Astrocyte (in vitro differentiated cells and primary cell): ENCODE data around the gene CNGB1. TPM values are rescaled to one million over a fixed set of nuclear protein-coding genes. Genes with fewer than 3 reads are reported as not detected.

ENCODE experiments used
- DNase-seq: peaks from one replicate; pipeline ENCODE4 v3.0.0-alpha.2; 2010; ENCODE audit warnings: low read depth
- FAIRE-seq: peaks from 2 replicates; lab custom pipeline; 2011; peaks lifted over from hg19 to GRCh38; lab: Jason Lieb, UNC
- H2AFZ ChIP-seq: 2 replicates; pipeline ENCODE4 v1.6.0; 2012; ENCODE audit warnings: low read depth, low read length, inconsistent platforms
- H3K27ac ChIP-seq: 2 replicates; pipeline ENCODE4 v1.5.1; 2011; ENCODE audit warnings: low read depth, low read length, inconsistent platforms
- H3K27me3 ChIP-seq: 2 replicates; pipeline ENCODE4 v1.6.0; 2011; ENCODE audit warnings: low read length, inconsistent platforms; ENCODE audit not compliant: insufficient read depth
- H3K36me3 ChIP-seq: 2 replicates; pipeline ENCODE4 v1.5.1; 2011; ENCODE audit warnings: low read length, inconsistent platforms; ENCODE audit not compliant: insufficient read depth
- H3K4me1 ChIP-seq: 2 replicates; pipeline ENCODE4 v1.5.1; 2011; ENCODE audit warnings: low read length, inconsistent platforms; ENCODE audit not compliant: insufficient read depth
- H3K4me2 ChIP-seq: 2 replicates; pipeline ENCODE4 v1.6.0; 2012; ENCODE audit warnings: low read length, inconsistent platforms
- H3K4me3 ChIP-seq: 2 replicates; pipeline ENCODE4 v1.5.1; 2011; ENCODE audit warnings: low read depth, mild to moderate bottlenecking, low read length, inconsistent platforms; ENCODE audit not compliant: insufficient read depth
- H3K79me2 ChIP-seq: 2 replicates; pipeline ENCODE4 v1.6.0; 2012; ENCODE audit warnings: mild to moderate bottlenecking, low read length, inconsistent platforms; ENCODE audit not compliant: insufficient read depth
- H3K9ac ChIP-seq: 2 replicates; pipeline ENCODE4 v1.6.0; 2012; ENCODE audit warnings: mild to moderate bottlenecking, low read length, inconsistent platforms
- H3K9me3 ChIP-seq: 2 replicates; pipeline ENCODE4 v1.5.1; 2012; ENCODE audit warnings: low read depth, mild to moderate bottlenecking, low read length, inconsistent platforms; ENCODE audit not compliant: insufficient read depth
- H4K20me1 ChIP-seq: 2 replicates; pipeline ENCODE4 v1.6.0; 2012; ENCODE audit warnings: low read length, inconsistent platforms; ENCODE audit not compliant: insufficient read depth
- H3K27ac Mint-ChIP-seq: one replicate; pipeline ENCODE4 v1.8.0; 2021; ENCODE audit warnings: mild to moderate bottlenecking, mixed read lengths; ENCODE audit not compliant: unreplicated experiment
- H3K27me3 Mint-ChIP-seq: one replicate; pipeline ENCODE4 v1.8.0; 2021; ENCODE audit warnings: low read depth, mixed read lengths; ENCODE audit not compliant: unreplicated experiment
- H3K36me3 Mint-ChIP-seq: one replicate; pipeline ENCODE4 v1.8.0; 2021; ENCODE audit warnings: low read depth, mixed read lengths; ENCODE audit not compliant: unreplicated experiment
- H3K4me1 Mint-ChIP-seq: one replicate; pipeline ENCODE4 v1.8.0; 2021; ENCODE audit warnings: low read depth, mixed read lengths; ENCODE audit not compliant: unreplicated experiment
- H3K4me3 Mint-ChIP-seq: one replicate; pipeline ENCODE4 v1.8.0; 2021; ENCODE audit warnings: mild to moderate bottlenecking, moderate library complexity, mixed read lengths; ENCODE audit not compliant: unreplicated experiment
- H3K9me3 Mint-ChIP-seq: one replicate; pipeline ENCODE4 v1.8.0; 2021; ENCODE audit warnings: mild to moderate bottlenecking, mixed read lengths; ENCODE audit not compliant: unreplicated experiment
- EZH2 ChIP-seq: IDR thresholded peaks from 2 replicates; pipeline ENCODE4 v1.6.1; 2012; ENCODE audit warnings: mild to moderate bottlenecking, low read length, inconsistent platforms; ENCODE audit not compliant: insufficient read depth
- total RNA-seq: library from RNA; stranded (reverse); gene quantifications from 2 replicates; pipeline ENCODE4 v1.2.1, GENCODE V29; 2021
- TF ChIP-seq, protein P1 (sequence below): IDR thresholded peaks from 2 replicates; pipeline ENCODE4 v1.5.1; 2011; ENCODE audit warnings: low read depth, mild to moderate bottlenecking, inconsistent platforms, low read length, moderate library complexity; ENCODE audit not compliant: insufficient read depth

Gene CNGB1
- total RNA-seq, 1 donor from 2014 or later: not detected

DNA sequence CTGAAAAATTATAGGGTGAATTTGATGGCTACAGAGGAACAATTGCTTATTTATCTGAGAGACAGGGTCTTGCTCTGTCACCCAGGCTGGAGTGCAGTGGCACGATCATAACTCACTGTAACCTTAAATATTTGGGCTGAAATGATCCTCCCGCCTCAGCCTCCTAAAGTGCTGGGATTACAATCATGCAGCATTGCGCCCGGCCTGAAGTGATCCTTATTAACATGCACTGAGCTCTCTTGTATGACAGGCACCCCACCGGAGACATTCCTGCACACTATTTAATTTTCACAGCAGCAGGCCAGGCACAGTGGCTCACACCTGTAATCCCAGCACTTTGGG lies 77.7 kb downstream of the CNGB1 start:
- Histone ChIP-seq H3K9me3 (no peaks in the 10 kb centered on the region), H3K4me3 (no peak overlapping the region), H3K9ac (no peak overlapping the region), H4K20me1 (no peaks in the 10 kb centered on the region), H3K36me3 (no peaks in the 10 kb centered on the region), H2AFZ (no peak overlapping the region), H3K27me3 (peaks cover 8% of the 10 kb centered on the region), H3K79me2 (no peaks in the 10 kb centered on the region), H3K4me2 (no peak overlapping the region), H3K27ac (no peak overlapping the region), H3K4me1 (peaks cover 34% of the 10 kb centered on the region)
- Mint-ChIP-seq H3K9me3 (peaks cover 6% of the 10 kb centered on the region), H3K4me1 (peaks cover 12% of the 10 kb centered on the region), H3K4me3 (no peak overlapping the region), H3K36me3 (no peaks in the 10 kb centered on the region), H3K27me3 (peaks cover 14% of the 10 kb centered on the region), H3K27ac (no peak overlapping the region)
- TF ChIP-seq EZH2: no peak
- TF ChIP-seq, protein P1, sequence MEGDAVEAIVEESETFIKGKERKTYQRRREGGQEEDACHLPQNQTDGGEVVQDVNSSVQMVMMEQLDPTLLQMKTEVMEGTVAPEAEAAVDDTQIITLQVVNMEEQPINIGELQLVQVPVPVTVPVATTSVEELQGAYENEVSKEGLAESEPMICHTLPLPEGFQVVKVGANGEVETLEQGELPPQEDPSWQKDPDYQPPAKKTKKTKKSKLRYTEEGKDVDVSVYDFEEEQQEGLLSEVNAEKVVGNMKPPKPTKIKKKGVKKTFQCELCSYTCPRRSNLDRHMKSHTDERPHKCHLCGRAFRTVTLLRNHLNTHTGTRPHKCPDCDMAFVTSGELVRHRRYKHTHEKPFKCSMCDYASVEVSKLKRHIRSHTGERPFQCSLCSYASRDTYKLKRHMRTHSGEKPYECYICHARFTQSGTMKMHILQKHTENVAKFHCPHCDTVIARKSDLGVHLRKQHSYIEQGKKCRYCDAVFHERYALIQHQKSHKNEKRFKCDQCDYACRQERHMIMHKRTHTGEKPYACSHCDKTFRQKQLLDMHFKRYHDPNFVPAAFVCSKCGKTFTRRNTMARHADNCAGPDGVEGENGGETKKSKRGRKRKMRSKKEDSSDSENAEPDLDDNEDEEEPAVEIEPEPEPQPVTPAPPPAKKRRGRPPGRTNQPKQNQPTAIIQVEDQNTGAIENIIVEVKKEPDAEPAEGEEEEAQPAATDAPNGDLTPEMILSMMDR: no peak
- FAIRE-seq (no peak), DNase-seq (no peak)

DNA sequence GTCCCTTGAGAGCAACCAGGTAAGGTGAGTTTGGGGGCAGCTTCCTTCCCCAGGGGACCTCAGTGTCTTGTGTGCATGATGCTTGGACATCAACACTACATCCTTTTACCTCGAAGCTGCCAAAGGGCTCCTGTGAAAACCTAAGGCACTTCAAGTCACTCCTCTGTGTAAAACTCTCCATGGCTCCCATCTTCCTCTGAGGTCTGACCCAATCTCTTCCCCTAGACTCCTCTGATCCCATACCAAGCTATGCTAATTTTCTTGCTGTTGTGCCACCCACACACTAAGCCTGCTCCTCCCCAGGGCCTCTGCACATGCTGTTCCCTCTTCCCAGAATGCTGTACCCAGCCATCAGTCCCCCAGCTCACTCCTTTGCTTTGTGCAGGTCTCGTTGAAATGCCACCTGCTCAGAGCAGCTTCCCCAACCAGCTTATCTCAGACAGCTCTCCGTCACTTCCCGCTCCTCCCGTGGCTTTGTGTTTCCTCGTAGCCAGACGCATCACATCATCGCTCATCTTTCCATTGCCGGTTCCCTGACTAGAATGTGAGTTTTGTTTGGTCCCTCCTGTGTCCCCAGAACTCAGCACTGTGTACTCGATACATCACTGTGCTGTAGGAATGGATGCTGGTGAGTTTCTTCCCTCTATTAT lies 78.4 kb downstream of the CNGB1 start:
- Histone ChIP-seq H3K4me3 (no peak overlapping the region), H3K4me2 (peak overlapping the region; percentile 41), H3K36me3 (no peaks in the 10 kb centered on the region), H3K9me3 (no peaks in the 10 kb centered on the region), H3K4me1 (peaks cover 34% of the 10 kb centered on the region), H3K79me2 (no peaks in the 10 kb centered on the region), H3K27me3 (peaks cover 14% of the 10 kb centered on the region), H3K9ac (peak overlapping the region; percentile 15), H3K27ac (peak overlapping the region; percentile 35), H2AFZ (peak overlapping the region; percentile 8), H4K20me1 (no peaks in the 10 kb centered on the region)
- peaks cover 14% of the 10 kb centered on the region for H3K27me3 Mint-ChIP-seq
- no peak for TF ChIP-seq EZH2
- TF ChIP-seq, protein P1: no peak
- H3K9me3 Mint-ChIP-seq: peaks cover 6% of the 10 kb centered on the region
- peaks cover 12% of the 10 kb centered on the region for H3K4me1 Mint-ChIP-seq
- H3K4me3 Mint-ChIP-seq: no peak overlapping the region
- H3K36me3 Mint-ChIP-seq: no peaks in the 10 kb centered on the region
- peak; percentile 39 for DNase-seq
- H3K27ac Mint-ChIP-seq: no peak overlapping the region
- FAIRE-seq: no peak

DNA sequence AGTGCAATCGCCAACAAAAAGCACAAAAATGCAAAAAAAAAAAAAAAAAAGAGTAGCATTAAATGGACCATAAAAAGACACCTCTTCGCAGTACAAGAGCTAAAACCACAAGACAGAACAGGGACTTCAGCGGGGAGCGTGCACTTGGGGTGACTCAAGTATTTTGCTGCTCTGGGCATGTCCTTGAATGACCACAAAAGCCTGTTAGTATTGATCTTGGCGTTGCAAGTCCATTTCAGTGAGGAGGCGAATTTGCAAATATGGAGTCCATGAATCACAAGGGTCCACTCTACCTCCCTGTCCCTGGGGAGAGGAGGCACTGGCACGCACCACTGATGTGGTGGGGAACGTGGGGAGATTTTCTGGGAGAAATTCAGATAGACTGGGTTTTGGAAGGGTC lies 78.9 kb downstream of the CNGB1 start:
- peaks cover 12% of the 10 kb centered on the region for H3K4me1 Mint-ChIP-seq
- no peaks in the 10 kb centered on the region for H3K36me3 Mint-ChIP-seq
- Histone ChIP-seq H3K79me2 (no peaks in the 10 kb centered on the region), H3K4me2 (peak overlapping the region; percentile 41), H3K27ac (peak overlapping the region; percentile 35), H3K9me3 (no peaks in the 10 kb centered on the region), H4K20me1 (no peaks in the 10 kb centered on the region), H3K36me3 (no peaks in the 10 kb centered on the region), H2AFZ (no peak overlapping the region), H3K9ac (peak overlapping the region; percentile 15), H3K4me3 (no peak overlapping the region), H3K27me3 (peaks cover 20% of the 10 kb centered on the region), H3K4me1 (peaks cover 34% of the 10 kb centered on the region)
- FAIRE-seq (no peak), DNase-seq (peak; percentile 100)
- H3K4me3 Mint-ChIP-seq: no peak overlapping the region
- no peak overlapping the region for H3K27ac Mint-ChIP-seq
- TF ChIP-seq EZH2: no peak
- TF ChIP-seq, protein P1: no peak
- peaks cover 19% of the 10 kb centered on the region for H3K27me3 Mint-ChIP-seq
- peaks cover 6% of the 10 kb centered on the region for H3K9me3 Mint-ChIP-seq
